Measurements from ENCODE around the gene DGKI.

DNA sequence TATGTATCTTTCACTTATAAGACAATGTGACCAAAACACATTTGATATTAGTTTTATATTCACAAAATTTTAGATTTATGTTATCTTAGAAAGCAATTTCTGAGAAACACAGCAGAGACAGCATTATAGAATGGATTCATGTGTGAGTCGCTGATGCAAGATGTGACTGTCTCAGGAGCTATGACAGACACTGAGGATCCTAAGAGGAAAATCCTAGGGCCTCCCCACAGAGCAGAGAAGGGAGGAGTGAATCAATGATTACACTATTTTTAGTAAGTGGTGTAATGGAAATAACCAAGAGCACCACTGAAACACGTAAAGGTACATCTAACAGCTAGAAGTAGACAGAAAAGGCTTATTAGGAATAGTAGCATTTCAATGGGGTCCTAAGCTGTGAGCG lies 299.3 kb downstream of the DGKI start:
- no peak for TF ChIP-seq GATA3 (IDR thresholded peaks at IDR 0.05; ENCODE audit: low read depth, low read length)
- TF ChIP-seq GATA2 (IDR thresholded peaks at IDR 0.05; ENCODE audit: low read depth, low read length), result no peak

Measured in SH-SY5Y (cell line).